Measurements from ENCODE around the gene KRT13.

Gene KRT13

GRCh38 chr17:41463746-41464145 lies 41.7 kb downstream of the KRT13 start:
- DNase-seq: no peak

GRCh38 chr17:41462705-41463104 lies 42.7 kb downstream of the KRT13 start:
- no peak for DNase-seq

- no peak for DNase-seq
These were observed 47.7 kb downstream of the KRT13 start for GRCh38 chr17:41457676-41458075.

DNA sequence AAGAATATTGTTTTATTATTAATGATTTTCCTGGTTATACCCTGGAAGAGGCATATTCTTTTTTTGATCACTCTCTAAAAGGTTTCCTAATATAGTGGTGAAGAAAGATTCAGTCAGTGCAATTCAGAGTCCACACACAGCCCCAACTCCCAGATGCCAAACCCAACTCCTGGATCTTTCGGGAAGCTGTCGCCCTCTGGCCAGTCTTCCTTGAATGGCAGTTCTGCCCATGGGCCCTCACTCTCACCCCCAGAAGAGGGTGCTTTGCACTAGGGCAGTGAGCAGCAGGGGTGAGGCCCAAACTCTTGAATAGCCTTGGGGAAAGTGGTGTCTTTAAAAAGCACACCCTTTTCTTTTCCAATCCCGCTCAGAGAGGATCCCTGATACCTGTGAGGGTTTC lies 49.2 kb downstream of the KRT13 start:
- no peak for DNase-seq

DNA sequence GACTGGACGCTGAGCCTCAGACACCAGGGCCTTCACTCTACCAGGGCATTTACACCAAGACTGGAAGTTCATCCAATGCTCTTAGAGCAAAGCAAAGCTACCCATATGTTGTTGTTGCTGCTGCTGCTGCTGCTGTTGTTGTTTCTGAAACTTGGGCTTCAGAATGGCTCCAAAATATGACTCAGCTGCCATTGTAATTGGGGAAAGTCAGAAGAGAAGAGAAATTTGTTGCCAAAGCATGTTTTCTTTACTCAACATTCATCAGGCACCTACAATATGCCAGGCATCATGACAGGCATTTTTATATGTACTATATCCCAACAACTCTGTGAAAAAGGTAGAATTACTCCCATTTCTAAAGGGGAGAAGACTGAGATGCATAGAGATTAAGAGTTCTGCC lies 50.2 kb downstream of the KRT13 start:
- no peak for DNase-seq

DNA sequence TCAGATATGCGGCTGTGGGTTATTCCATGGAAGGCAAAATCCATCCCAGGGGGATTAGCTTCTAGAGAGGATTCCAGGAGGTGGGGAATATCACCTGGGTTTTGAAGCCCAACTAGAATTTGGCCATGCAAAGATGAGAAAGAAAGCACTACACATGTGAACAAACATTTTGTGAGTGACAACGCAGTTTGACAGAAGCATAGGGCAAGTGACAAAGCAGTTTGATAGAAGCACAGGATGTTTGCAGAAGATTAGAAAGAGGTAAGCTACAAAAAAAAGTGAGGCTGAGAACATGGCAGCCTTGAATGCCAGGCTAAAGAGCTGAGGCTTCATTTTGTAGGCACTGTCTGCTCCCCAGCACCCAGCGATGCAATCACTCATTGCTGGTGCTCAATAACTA lies 52.3 kb downstream of the KRT13 start:
- DNase-seq: no peak

DNA sequence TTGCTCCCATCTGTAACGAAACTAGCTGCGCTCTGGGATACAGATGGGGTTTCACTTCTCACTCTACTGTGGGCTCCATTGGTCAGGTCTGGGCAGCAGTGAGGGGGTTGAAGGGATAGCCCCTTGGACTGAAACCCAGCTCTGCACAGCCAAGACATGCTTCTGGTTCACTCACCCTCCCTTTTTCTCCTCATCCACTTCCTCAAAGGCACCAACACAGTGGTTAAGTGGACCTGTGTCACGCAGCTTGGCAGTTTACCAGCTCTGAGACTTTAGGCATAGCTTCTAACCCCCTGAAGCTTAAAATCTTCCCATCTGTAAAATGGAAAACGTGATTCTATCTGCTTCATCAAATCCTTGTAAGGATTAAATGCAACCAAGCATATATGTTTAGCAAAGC lies 53.1 kb downstream of the KRT13 start:
- DNase-seq: no peak

DNA sequence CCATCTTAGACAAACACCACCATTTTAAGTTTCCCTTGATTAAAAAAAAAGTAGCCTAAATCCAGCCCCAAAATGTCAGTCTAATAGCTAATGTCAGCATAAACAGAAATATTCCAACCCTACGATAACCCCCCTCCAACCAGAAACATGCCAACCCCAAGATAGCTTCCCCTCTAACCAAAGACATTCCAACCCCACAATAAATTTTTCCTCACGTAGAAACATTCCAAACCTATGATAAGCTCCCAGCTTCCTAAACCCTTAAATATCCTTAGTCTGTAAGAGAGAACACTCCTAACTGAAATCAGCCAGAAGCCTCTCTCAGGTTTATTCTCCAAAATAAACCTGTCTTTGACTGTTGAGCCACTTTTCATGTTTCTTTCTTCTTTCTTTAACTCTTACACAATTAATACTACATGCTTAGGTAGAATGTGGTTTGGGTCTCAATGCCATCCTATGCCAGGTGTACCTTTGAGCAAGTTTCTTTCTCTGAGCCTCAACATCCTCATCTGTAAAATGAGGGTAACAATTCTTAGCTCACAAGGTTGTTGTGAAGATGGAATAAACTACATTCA lies 54.2 kb downstream of the KRT13 start:
- no peak for DNase-seq
